ENCODE data around the gene FGD5.

FGD5 gene

GRCh38 chr3:14805961-14806537, 12.7 kb upstream of the FGD5 start:
- H3K79me2 ChIP-seq (ENCODE audit: insufficient read depth, low read length) = no peaks in the 10 kb centered on the region
- no peaks in the 10 kb centered on the region for H3K36me3 ChIP-seq (ENCODE audit: insufficient read depth, low read length)
- no peak overlapping the region for H3K27ac ChIP-seq (ENCODE audit: low read depth, low read length, poor library complexity, severe bottlenecking)
- no peaks in the 10 kb centered on the region for H3K9me3 ChIP-seq (ENCODE audit: low read length)
- no peaks in the 10 kb centered on the region for H3F3A ChIP-seq (ENCODE audit: insufficient read depth, low read length)
- no peaks in the 10 kb centered on the region for H3K9me2 ChIP-seq (ENCODE audit: low read depth, low read length)
- no peaks in the 10 kb centered on the region for H4K20me1 ChIP-seq (ENCODE audit: insufficient read depth, low read length)
- TF ChIP-seq EZH2 (IDR thresholded peaks at IDR 0.05; ENCODE audit: borderline replicate concordance, low read length) (no peak), CTCF (IDR thresholded peaks at IDR 0.05; ENCODE audit: low read length) (no peak)
- no peak overlapping the region for H3K9ac ChIP-seq (ENCODE audit: low read length)
- H2AFZ ChIP-seq (ENCODE audit: low read length) = no peak overlapping the region
- no peak overlapping the region for H3K4me2 ChIP-seq (ENCODE audit: low read length)
- no peaks in the 10 kb centered on the region for H3K4me1 ChIP-seq (ENCODE audit: insufficient read depth, low read length, severe bottlenecking)
- no peak overlapping the region for H3K4me3 ChIP-seq (ENCODE audit: low read depth, low read length, poor library complexity, severe bottlenecking)
- H3K27me3 ChIP-seq (ENCODE audit: insufficient read depth, low read length) = 0 out of 2 replicates have a peak, but pooled peaks cover 5% of the 10 kb centered on the region

GRCh38 chr3:14806641-14807263, 12.0 kb upstream of the FGD5 start:
- Histone ChIP-seq H3K4me1 (ENCODE audit: insufficient read depth, low read length, severe bottlenecking) (no peaks in the 10 kb centered on the region), H3K4me2 (ENCODE audit: low read length) (no peak overlapping the region), H3K4me3 (ENCODE audit: low read depth, low read length, poor library complexity, severe bottlenecking) (no peak overlapping the region), H3K9me3 (ENCODE audit: low read length) (no peaks in the 10 kb centered on the region), H4K20me1 (ENCODE audit: insufficient read depth, low read length) (no peaks in the 10 kb centered on the region), H3K27me3 (ENCODE audit: insufficient read depth, low read length) (0 out of 2 replicates have a peak, but pooled peaks cover 5% of the 10 kb centered on the region), H3K9me2 (ENCODE audit: low read depth, low read length) (no peaks in the 10 kb centered on the region), H3K36me3 (ENCODE audit: insufficient read depth, low read length) (no peaks in the 10 kb centered on the region), H2AFZ (ENCODE audit: low read length) (no peak overlapping the region), H3K9ac (ENCODE audit: low read length) (no peak overlapping the region), H3F3A (ENCODE audit: insufficient read depth, low read length) (no peaks in the 10 kb centered on the region), H3K27ac (ENCODE audit: low read depth, low read length, poor library complexity, severe bottlenecking) (no peak overlapping the region), H3K79me2 (ENCODE audit: insufficient read depth, low read length) (no peaks in the 10 kb centered on the region)
- no peak for TF ChIP-seq CTCF (IDR thresholded peaks at IDR 0.05; ENCODE audit: low read length)
- no peak for TF ChIP-seq EZH2 (IDR thresholded peaks at IDR 0.05; ENCODE audit: borderline replicate concordance, low read length)

- no peak overlapping the region for H3K4me3 ChIP-seq (ENCODE audit: low read depth, low read length, poor library complexity, severe bottlenecking)
- no peaks in the 10 kb centered on the region for H3K27me3 ChIP-seq (ENCODE audit: insufficient read depth, low read length)
- H4K20me1 ChIP-seq (ENCODE audit: insufficient read depth, low read length) = no peaks in the 10 kb centered on the region
- no peaks in the 10 kb centered on the region for H3K4me1 ChIP-seq (ENCODE audit: insufficient read depth, low read length, severe bottlenecking)
- H3K79me2 ChIP-seq (ENCODE audit: insufficient read depth, low read length) = no peaks in the 10 kb centered on the region
- no peaks in the 10 kb centered on the region for H3K36me3 ChIP-seq (ENCODE audit: insufficient read depth, low read length)
- no peak overlapping the region for H3K4me2 ChIP-seq (ENCODE audit: low read length)
- H3K9me2 ChIP-seq (ENCODE audit: low read depth, low read length) = no peaks in the 10 kb centered on the region
- no peak overlapping the region for H2AFZ ChIP-seq (ENCODE audit: low read length)
- no peaks in the 10 kb centered on the region for H3F3A ChIP-seq (ENCODE audit: insufficient read depth, low read length)
- TF ChIP-seq CTCF (IDR thresholded peaks at IDR 0.05; ENCODE audit: low read length) = no peak
- TF ChIP-seq EZH2 (IDR thresholded peaks at IDR 0.05; ENCODE audit: borderline replicate concordance, low read length) = no peak
- H3K9ac ChIP-seq (ENCODE audit: low read length) = no peak overlapping the region
- H3K27ac ChIP-seq (ENCODE audit: low read depth, low read length, poor library complexity, severe bottlenecking) = no peak overlapping the region
- H3K9me3 ChIP-seq (ENCODE audit: low read length) = no peaks in the 10 kb centered on the region
Measured at GRCh38 chr3:14808025-14808424, 10.7 kb upstream of the FGD5 start.
